ENCODE measurements around the gene DPCD.

The DPCD gene

DNA sequence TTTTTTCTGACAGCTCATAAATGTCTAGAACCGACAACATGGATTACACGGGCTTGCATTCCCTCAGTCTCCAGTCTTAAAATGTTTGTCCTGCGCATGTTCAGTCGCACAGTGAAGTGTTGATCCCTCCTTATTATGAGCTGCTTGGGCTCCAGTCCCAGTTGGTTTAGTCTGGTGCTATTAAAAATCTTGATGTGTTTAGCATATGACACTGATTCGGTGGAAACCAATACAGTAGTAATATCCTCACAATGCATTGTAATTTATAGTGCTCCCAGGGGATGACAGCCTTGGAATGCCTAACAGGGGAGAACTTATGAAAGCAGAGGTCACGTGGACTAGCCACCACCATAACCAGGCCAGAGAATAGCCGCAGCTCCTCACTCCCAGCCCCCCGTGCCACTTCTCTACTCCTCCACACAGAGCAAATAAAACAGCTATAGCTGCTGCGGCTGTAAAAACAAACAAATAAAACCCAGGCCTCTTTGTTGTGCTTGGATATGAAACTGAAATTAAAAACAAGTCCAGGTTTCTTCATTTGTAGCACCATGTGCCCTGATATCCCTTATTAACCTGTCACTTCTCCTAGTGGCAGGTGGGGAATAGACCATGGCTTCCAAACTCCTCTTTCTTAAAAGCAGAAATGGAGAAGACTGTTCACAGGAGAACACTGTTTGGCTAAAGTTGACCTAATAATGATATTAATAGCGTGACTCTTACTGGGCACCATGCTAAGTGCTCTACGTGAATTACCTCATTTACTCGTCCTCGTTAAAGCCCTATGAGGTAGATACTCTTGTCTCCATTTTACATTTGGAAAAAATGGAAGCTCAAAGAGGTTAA, 7.7 kb downstream of the DPCD start:
- no peak for DNase-seq
- TF ChIP-seq, protein P1, sequence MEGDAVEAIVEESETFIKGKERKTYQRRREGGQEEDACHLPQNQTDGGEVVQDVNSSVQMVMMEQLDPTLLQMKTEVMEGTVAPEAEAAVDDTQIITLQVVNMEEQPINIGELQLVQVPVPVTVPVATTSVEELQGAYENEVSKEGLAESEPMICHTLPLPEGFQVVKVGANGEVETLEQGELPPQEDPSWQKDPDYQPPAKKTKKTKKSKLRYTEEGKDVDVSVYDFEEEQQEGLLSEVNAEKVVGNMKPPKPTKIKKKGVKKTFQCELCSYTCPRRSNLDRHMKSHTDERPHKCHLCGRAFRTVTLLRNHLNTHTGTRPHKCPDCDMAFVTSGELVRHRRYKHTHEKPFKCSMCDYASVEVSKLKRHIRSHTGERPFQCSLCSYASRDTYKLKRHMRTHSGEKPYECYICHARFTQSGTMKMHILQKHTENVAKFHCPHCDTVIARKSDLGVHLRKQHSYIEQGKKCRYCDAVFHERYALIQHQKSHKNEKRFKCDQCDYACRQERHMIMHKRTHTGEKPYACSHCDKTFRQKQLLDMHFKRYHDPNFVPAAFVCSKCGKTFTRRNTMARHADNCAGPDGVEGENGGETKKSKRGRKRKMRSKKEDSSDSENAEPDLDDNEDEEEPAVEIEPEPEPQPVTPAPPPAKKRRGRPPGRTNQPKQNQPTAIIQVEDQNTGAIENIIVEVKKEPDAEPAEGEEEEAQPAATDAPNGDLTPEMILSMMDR (IDR thresholded peaks at IDR 0.05): no peak
- intact Hi-C loops (cut with DNase I; ENCODE audit: low total_unique reads): no loop called here

DNA sequence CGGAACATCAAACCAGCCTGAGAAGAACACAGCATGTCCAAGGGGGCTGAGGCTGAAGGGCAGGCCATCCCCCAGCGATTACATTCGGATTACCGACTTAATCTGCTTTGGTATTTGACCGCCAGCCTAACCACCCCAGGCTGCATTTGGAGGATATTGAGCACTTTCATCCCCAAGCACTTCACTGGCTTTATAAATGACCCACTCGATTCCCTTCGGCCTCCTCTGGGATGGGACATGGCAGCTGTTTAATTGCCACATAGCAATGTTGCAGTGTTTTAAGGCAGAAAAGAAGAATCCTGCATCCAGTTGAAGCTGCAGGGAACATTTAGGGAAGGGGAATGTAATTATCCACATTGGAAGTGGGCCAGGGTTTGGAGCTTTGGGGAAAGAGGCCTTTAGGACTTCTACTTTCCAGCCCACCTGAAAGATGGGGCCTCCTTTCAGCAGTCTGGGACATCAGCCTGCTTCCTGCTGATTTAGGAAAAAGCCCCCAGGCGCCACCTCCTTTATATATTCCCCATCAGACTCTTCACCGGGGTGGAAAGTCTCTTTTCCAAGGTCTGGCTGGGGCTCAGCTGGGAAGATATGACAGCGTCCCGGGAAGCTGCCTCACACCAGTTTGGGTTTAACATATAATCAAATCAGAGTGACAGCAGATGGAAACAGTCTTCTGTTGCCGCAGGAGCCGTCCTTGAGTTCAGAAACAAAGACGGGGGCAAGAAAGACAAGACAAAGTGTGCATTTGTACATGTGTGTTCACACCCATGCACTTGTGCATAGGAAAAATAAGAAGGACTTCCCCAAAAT, 9.2 kb downstream of the DPCD start:
- no peaks in the 10 kb centered on the region for H3K9me3 ChIP-seq
- H3K4me3 ChIP-seq: no peak overlapping the region
- no peak overlapping the region for H3K27ac ChIP-seq
- H3K4me1 ChIP-seq: no peaks in the 10 kb centered on the region
- TF ChIP-seq, protein P1 (IDR thresholded peaks at IDR 0.05): no peak
- peaks cover 0 to 13% (median 0%) of the 10 kb centered on the region in 3 donors for H3K36me3 ChIP-seq
- intact Hi-C loops (cut with DNase I; ENCODE audit: low total_unique reads): no loop called here
- no peak for DNase-seq
- H3K27me3 ChIP-seq: no peaks in the 10 kb centered on the region

More for the DNA sequence above, 7.7 kb downstream of the DPCD start:
- H3K27ac ChIP-seq: no peak overlapping the region
- H3K27me3 ChIP-seq: no peaks in the 10 kb centered on the region
- no peak overlapping the region for H3K4me3 ChIP-seq
- no peaks in the 10 kb centered on the region for H3K4me1 ChIP-seq
- peaks cover 0 to 11% (median 0%) of the 10 kb centered on the region in 3 donors for H3K36me3 ChIP-seq
- H3K9me3 ChIP-seq: no peaks in the 10 kb centered on the region

DNA sequence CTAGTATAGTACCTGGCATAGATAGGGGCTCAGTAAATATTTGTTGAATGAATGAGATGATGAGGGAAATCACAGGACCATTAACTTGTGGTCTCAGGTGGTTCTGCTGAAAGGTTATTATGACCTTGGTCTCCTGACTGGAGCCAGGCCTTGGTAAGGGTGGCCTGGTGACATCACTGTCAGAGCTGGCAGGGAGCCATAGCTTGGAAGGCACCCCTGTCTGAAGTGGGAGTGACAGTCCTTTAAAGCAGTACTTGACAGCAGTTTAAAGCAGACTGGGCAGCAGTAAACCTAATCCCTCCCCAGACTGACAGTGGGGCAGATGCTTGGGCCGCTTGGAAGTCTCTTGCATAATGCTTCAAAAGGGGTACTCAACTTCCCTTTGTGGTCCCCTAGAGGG, 13.4 kb downstream of the DPCD start:
- no peak for DNase-seq

DNA sequence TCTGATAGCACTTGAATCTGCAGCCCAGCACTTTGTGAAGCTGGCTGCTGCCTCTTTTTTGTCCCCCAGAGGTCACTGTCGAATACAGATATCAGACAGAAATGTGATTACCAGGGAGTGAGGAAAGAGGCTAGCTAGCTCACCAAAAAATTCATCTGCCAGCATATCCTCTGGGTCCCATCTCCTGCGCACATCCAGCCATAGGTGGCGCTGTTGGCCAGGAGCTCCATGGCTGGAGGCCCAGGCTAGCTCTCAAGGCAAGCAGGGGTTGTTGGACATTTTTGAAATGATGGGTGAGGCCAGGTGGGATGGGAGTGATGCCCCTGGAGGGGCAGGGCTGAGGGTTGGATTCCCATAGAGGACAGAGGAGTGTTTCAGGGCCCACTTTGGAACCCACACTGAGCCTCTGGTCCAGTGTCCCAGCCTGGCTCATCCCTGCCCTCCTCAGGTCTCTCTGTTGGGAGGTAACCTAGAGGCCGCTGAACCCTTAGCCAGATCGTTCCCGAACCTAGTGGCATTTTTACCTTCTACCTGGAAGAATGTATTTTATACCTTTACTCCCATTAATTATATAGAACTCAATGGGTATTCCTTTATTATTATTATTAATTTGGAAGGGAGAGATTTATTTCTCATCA, 14.8 kb downstream of the DPCD start:
- peak in 1 of 2 donors; percentile 59 for DNase-seq
- no peaks in the 10 kb centered on the region for H3K4me1 ChIP-seq
- peaks cover 3 to 56% (median 30%) of the 10 kb centered on the region in 3 donors for H3K36me3 ChIP-seq
- intact Hi-C loops (cut with DNase I; ENCODE audit: low total_unique reads): no loop called here
- H3K4me3 ChIP-seq: no peak overlapping the region
- H3K9me3 ChIP-seq: no peaks in the 10 kb centered on the region
- H3K27ac ChIP-seq: no peak overlapping the region
- TF ChIP-seq, protein P1 (IDR thresholded peaks at IDR 0.05): peak; percentile 68 to 74
- no peaks in the 10 kb centered on the region for H3K27me3 ChIP-seq

More for the DNA sequence above, 13.4 kb downstream of the DPCD start:
- intact Hi-C loops (cut with DNase I; ENCODE audit: low total_unique reads): no loop called here
- no peaks in the 10 kb centered on the region for H3K9me3 ChIP-seq
- no peak overlapping the region for H3K27ac ChIP-seq
- H3K4me1 ChIP-seq: no peaks in the 10 kb centered on the region
- no peak overlapping the region for H3K4me3 ChIP-seq
- H3K36me3 ChIP-seq: peaks cover 0 to 43% (median 18%) of the 10 kb centered on the region in 3 donors
- H3K27me3 ChIP-seq: no peaks in the 10 kb centered on the region
- TF ChIP-seq, protein P1 (IDR thresholded peaks at IDR 0.05): no peak

DNA sequence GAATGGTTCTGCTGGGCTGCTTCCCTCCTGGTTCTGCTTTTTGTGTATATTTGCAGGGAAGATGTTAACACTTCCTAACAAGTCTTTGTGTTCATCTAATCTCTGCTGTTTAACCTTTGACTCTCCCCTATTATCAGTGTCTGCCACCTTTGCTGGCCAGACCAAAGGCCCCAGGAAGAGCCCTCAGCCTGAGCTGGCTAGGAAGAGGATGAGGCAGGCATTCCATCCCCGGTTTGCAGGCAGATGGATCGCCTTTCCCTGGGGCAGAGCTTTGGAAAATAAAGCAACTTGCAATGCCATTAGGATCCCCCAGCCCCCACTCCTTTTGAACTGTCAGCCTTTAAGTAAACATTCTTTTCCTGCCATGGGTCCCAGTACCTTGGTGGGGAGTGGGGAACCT, 19.0 kb downstream of the DPCD start:
- intact Hi-C loops (cut with DNase I; ENCODE audit: low total_unique reads): no loop called here
- Histone ChIP-seq H3K4me3 (no peak overlapping the region), H3K27ac (no peak overlapping the region), H3K27me3 (no peaks in the 10 kb centered on the region), H3K9me3 (no peaks in the 10 kb centered on the region), H3K4me1 (no peaks in the 10 kb centered on the region), H3K36me3 (peaks cover 32 to 85% (median 73%) of the 10 kb centered on the region in 3 donors)
- TF ChIP-seq, protein P1 (IDR thresholded peaks at IDR 0.05): no peak
- no peak for DNase-seq
